HG03095 (cell line): ENCODE measurements around the gene KCND1.
A peak's percentile ranks its signal among the peaks of the same experiment; 100 is the strongest.
"Not testable (repeated sequence)": the region's sequence is repeated elsewhere in the genome, so short reads cannot be mapped to it uniquely, and the experiment has no call there.

Experiments used
- ATAC-seq: cut with Tn5 transposase; IDR thresholded peaks from one replicate; pipeline ENCODE4 v1.9.1; 2021; ENCODE audit warnings: moderate library complexity; ENCODE audit not compliant: unreplicated experiment

KCND1 gene

GRCh38 chrX:48971249-48972219 is at the start of gene KCND1:
Gene KCND1, minus strand, starts transcription at chrX:48971844. Its CDS starts 1,573 bp downstream, at chrX:48970271.
- no peak for ATAC-seq

- ATAC-seq, result no peak
Measured at GRCh38 chrX:49019599-49020249, 48.1 kb upstream of the KCND1 start.

- no peak for ATAC-seq
Measured at GRCh38 chrX:49019050-49019449, 47.4 kb upstream of the KCND1 start.

GRCh38 chrX:49003696-49004095 is 32.1 kb upstream of the KCND1 start:
- ATAC-seq, result no peak

- ATAC-seq, result peak; percentile 73
Measured at GRCh38 chrX:49002091-49002935, 30.7 kb upstream of the KCND1 start, which contains the start of gene GRIPAP1. Gene GRIPAP1, minus strand, starts transcription at chrX:49002264. Its CDS starts 35 bp downstream, at chrX:49002229.

DNA sequence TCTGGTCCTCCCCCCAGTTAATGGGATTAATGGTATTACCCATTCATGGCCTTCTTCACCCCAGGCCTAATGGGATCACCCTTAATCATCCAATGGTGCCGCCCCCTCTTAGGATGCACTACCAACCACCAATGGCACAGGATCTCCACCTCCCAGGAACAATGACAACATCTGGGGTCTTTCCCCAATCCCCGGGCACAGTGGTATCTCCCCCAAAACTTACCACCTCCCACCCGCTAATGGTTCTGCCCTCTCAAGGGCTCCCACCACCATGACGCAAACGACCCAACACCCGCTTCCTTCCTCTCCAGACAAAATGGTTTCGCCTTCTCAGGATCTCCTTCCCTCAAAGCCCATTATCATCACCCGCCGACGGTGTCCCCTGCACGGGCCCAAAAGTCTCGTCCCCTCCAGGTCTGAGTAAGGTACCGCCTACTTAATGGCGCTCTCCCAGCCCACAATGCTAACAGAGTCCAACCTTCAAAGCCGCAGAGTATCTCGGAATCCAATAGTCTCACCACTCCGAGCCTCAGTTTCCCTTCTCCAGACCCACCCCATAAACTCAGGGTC is 30.0 kb upstream of the KCND1 start:
- ATAC-seq, result peak; percentile 27

GRCh38 chrX:49000636-49001035 is 29.0 kb upstream of the KCND1 start:
- ATAC-seq, result no peak

DNA sequence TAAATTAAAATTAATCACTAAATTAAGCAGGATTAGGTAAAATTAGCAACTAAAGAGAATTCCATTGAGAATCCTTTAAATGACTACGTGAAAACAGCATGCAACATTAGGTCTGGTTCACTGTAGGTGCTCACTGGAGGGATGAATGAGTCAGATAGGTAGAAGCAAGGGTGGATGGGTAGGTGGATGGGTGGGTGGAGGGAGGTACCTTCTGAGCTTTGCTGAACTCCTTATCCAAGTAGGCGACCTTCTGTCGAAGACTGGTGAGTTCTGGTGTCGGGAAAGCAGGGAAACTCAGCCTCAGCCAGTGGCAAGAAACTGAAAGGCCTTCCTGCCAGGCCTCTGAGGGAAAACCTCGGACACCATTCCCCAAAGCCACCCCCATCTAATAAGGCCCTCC is 27.4 kb upstream of the KCND1 start:
- ATAC-seq, result no peak

- ATAC-seq, result no peak
Measured at GRCh38 chrX:48998391-48998790, 26.7 kb upstream of the KCND1 start.

DNA sequence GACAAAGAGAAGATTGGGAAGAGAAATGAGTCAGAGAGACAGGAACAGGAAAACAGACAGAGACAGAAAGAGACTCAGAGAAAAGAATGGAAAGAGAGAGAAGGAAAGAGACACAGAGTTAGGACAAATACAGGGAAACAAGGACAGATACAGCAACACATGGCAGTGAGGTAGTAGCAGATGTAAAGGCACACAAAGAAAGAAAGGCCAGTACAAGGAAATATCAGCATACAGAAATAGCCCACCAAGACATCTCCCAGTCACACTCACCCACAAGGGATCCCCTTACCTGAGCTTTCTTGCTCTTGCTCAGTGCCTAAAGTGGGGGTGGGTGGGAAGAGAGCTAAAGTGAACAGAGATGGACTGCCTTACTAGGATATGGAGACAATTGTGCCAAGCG is 26.2 kb upstream of the KCND1 start:
- no peak for ATAC-seq

- ATAC-seq, result no peak
Measured at GRCh38 chrX:48997455-48997854, 25.8 kb upstream of the KCND1 start.

- ATAC-seq, result no peak
Measured at GRCh38 chrX:48996969-48997368, 25.3 kb upstream of the KCND1 start.

DNA sequence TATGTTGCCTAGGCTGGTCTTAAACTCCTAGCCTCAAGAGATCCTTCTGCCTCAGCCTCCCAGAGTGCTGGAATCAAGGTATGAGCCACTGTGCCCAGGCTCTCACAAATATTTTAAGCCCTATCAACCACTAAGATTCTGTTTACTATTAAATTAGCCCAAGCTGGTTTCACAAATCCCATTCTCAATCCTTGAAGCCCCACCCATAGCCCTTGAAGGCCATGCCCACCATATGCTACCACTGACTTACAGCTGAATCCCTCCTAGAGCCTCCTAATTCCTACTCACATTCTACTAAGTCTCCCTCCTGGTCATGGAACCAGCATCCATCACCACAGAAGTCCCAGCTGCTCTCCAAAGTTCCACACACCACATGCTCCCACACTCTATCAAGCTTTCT is 20.7 kb upstream of the KCND1 start:
- ATAC-seq, result no peak

GRCh38 chrX:48989483-48989882 is 17.8 kb upstream of the KCND1 start:
- no peak for ATAC-seq

GRCh38 chrX:48983896-48984295 is 12.3 kb upstream of the KCND1 start:
- no peak for ATAC-seq

DNA sequence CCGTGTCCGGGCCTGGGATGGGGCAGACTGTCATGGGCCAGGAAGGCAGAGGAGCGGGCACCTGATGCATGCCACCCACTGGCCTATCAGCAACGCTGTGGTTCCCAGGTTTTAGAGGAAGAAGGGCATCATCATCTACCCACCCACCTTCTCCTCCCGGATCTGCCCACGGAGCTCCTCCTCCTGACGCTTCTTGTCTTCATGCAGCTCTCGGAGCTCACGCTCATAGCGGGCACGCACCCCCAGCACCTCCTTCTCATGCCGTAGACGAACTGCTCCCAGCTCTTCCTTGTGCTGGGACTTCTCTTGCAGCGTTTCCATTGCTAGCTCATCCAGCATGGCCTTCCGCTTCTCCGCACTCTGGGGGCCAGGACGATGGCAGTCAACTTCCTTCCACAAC is 11.4 kb upstream of the KCND1 start:
- no peak for ATAC-seq

DNA sequence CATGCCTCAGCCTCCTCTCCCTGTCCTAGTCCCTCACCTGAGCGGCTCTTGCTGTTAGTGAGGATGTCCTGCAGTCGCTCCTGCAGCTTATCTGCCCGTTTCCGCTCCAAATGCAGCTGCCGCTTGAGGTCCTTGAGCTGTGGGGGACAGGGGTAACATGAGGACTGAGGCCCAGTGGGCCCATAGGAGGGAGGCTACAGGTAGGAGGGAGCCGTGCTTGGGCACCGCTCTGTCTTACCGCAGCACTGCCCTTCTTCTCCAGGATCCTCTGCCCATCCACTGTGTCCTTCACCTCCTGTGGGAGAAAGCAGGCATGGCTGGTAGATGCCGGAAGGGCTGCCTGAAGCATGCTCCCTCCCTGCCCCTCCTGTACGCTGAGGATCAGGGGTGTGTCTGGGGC is 9.5 kb upstream of the KCND1 start:
- no peak for ATAC-seq

- not testable (repeated sequence) for ATAC-seq
Measured at GRCh38 chrX:48980341-48980740, 8.7 kb upstream of the KCND1 start.

DNA sequence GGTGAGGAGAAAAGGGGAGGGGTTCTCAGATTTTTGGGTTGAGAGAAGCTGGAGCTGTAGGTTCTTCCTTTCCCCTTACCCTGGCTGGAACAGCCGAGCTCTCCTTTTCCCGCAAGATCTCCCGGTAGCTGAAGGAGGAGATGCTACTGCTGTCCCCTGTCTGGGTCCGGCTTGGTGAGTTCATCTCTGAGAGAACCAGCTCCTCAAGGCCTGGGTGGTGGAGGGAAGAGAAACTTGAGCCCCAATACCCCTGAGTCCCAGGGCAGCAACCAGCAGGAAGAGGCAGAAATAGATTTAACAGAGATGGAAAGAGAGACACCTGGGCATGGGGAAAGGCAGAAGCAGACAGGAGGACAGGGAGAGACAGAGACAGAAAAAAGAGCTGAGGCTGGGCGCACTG is 6.6 kb upstream of the KCND1 start:
- no peak for ATAC-seq

GRCh38 chrX:48976086-48976485 is 4.4 kb upstream of the KCND1 start:
- ATAC-seq, result no peak

GRCh38 chrX:48975541-48975940 is 3.9 kb upstream of the KCND1 start:
- no peak for ATAC-seq
